ENCODE results near the gene TP53TG5.

DNA sequence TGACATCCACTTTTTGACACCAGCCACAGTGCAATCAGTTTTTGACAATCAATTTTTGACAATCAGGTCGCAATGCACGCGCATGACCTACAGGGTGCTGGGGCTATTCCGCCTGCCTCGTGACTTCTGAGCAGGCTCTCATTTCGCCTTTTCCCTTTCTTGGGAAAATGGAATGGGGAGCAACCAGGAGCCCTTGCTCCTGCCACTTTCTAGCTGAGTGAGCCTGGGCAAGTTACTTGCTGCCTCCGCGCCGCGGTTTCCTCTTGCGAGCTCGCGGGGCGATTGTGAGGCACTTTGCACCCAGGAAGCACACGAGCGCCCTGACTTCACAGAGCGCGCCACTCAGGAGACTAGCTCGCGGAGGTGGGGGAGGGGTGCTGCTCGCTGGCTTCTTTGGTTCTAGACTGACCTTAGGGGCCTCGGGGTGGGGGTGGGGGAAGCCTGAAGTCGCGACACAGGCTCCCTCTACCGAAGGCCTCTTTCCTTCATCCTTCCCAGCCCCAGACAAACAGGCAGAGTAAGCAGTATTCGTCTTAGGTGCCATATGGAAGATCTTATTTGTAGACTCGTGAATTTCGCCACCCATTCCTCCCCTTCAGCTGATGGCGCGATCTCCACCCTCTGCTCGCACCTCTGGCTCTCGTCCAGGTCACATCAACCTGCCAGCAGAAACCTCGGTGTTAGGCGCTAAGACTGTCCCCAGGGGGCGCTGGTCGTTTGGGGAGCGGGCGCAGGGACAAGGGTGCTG, 4.6 kb downstream of the TP53TG5 start:
- TF ChIP-seq, protein P1, sequence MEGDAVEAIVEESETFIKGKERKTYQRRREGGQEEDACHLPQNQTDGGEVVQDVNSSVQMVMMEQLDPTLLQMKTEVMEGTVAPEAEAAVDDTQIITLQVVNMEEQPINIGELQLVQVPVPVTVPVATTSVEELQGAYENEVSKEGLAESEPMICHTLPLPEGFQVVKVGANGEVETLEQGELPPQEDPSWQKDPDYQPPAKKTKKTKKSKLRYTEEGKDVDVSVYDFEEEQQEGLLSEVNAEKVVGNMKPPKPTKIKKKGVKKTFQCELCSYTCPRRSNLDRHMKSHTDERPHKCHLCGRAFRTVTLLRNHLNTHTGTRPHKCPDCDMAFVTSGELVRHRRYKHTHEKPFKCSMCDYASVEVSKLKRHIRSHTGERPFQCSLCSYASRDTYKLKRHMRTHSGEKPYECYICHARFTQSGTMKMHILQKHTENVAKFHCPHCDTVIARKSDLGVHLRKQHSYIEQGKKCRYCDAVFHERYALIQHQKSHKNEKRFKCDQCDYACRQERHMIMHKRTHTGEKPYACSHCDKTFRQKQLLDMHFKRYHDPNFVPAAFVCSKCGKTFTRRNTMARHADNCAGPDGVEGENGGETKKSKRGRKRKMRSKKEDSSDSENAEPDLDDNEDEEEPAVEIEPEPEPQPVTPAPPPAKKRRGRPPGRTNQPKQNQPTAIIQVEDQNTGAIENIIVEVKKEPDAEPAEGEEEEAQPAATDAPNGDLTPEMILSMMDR (IDR thresholded peaks at IDR 0.05 in 4 of 5, conservative IDR thresholded peaks at IDR 0.05 in 1 of 5): peak; percentile 85 to 91 (median 88)
- TF ChIP-seq POLR2A (IDR thresholded peaks at IDR 0.05): no peak

All from gastrocnemius medialis (tissue), 4 donors.